Dedifferentiated amniotic fluid mesenchymal stem cell (primary cell): ENCODE data around the gene ABL1.

Experiments
- DNase-seq: peaks from one replicate; pipeline ENCODE4 v3.0.0-alpha.2; 2016; ENCODE audit errors: extremely low spot score

ABL1 gene

DNA sequence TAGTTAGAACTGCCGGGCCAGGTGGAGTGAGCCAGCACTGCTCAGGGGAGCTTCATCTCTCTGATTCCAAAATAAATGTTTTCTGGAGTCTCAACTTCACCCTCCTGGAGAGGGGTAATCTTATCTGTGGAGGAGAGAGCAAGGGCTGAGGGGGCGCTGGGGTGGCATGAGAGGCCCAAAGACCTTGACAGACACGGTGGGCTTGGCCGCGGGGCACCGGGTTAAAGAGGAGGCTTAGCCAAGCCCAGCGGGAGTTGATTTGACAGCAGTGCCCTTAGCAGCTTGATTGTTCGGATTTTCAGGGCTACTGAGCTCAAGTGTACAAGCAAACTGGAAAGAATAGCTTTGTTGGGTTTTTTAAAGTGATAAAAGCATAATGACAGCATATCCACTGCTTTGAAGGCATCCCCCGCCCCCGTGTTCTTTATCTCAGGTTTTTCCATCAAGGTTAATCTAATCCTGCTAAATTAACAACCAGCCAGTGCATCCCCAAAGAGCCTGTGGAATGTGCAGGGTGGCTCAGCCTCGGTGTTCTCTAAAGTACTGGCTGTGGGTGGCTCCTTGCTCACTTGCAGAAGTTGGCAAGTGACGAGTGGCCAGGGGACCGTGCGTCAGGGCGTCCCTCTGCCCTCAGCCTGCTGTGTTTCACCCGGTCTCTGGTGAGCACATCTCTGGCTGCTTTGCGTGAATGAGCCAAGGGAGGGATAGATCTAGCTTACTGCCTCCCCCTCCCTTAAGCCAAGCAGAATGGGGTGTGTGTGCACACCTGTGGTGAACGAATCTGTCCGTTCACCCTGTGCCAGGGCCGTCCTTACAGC lies 56.0 kb downstream of the ABL1 start:
- DNase-seq: no peak

DNA sequence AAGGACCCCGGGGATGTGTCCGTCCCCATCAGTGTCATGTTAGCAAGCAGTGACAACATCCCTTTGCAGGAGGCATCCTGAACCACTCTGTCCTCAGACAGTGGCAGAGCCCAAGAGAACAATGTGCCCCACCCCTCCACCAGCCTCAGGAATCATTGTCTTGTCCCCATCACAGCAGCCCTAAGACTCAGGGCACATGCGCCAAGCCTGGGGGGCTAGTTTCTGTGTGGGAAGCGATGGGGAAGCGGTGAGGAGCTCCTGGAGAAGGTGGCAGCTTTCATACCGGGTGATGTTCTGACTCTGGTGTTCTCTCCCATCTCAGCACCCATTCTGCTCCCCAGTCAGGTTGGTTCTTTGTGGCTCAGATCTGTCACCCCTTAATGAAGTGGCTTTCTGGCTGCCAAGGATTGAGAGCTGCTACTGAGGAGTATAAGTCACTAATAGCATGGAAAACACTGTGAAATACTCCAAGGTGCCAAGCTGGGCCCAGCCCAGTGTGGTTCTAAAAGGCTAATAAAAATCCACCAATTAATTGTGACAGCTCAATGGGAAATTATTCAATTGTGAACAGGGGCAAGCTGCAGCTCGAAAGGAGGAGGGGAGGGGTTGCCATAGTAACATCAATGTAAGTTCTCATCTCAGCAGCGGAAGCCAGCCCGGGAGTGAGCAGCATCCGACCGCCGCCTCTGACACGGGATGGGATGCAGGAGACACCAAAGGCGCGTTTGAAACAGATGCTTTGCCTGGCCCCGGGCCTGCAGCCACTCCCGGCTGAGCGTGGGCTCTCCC lies 56.8 kb downstream of the ABL1 start:
- DNase-seq: no peak

DNA sequence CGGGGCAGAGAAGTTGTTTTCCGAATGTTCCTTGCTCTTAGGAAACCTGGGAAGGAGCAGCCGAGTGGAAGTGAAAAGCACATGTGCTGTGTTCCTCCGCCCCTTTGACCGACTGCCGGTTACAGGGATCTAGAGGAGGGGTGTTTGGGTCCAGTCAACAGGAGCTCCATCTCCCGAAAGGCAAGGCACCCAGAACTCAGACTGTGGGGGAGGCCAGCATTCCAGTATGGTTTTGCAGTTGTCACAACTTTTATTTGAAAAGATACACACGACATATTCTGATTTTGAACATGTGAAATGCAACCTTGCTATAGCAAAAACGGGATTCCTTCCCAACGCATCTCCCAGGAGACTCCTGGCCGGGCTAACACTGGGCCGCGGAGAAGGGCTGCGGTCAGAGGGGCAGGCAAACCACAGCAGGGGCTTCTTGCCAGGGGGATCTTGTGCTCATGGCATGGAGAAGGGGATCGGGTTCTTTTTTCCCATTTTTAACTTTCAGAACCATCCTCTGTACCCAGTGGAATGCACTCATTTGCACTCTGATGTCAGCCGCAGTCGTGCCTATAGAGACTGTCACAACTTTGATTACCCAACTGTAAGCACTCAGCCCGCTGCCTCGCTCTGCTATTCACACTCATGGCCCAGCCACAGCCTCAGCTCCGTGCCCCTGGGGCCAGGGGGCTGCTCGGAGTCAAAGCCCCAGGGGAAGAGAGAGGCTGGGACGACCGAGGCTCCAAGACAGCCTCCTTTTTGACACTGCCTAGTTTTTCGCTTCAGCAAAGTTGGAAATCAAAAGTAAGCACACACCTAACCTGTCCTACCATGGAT lies 57.6 kb downstream of the ABL1 start:
- DNase-seq: no peak

DNA sequence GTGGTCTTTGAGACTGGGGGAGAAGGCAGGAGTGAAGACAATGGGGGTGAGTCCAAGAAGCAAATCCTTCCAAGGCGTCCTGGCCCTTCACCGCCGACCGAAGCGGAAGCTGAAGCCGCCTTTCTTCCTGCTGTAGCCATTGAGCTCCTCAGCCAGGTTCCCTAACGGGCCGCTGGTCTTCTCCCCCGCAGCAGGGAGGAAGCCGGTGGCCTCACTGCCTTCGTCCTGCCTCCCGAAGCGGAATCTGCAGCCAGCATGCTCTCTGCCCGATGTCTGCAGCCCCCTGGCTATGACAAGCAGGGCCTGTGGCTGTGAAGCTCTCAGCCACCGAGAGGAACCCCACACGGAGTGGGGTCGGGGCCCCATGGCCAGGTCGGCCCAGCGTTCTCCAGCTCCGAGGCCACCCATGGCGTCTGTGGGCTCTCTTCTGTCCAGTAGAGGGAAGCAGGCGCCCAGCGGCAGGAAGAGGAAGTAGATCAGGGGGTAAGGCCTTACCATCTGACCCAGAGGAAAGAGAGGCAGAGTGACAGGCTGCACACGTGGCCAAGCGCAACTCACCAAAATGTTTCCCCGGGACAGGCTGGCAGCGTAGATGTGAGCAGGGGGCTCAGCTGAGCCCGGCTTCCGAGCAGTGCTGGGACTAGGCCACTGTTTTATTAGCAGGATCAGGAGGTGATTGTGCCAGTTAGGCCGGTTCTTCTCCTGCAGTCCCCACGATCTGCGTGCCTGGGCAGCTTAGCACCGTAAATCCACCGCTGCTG lies 58.5 kb downstream of the ABL1 start:
- DNase-seq: no peak

DNA sequence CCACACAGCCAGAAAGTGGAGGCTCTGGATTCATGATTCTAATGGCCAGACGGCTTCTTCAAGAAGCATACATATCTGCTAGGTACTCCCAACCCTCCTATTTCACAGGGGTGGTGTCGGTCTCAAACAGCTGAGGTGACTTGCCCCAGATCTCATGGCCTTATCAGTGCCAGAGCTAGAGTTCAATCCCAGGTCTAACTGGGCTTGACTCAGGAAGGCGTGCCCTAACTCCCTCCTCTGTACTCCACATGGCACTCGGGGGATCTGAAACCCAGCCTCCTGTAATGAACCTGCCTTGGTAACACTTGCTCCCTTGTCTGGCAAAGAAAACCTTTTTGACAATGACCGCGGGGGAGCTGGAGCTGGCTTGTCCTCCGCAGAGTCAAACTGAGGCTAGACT lies 59.5 kb downstream of the ABL1 start:
- DNase-seq: no peak

DNA sequence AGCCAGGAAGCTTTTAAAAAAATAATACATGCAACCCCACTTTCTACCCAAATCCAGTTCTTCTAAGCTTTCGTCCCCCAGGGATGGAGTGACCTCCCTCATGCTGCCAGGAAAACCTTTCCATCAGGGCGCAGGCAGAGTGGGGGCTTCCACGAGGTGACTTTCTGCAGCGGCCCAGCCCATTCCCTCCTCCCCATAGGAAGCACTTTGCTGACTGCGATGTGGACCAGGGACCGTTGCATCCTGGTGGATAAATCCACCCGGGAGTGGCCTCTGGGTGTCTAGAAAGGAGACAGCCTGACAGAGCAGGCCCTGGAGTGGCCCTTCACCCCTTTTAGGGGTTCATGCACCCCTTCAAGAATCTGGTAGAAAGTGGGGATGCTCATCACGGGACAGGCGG lies 60.0 kb downstream of the ABL1 start:
- no peak for DNase-seq

DNA sequence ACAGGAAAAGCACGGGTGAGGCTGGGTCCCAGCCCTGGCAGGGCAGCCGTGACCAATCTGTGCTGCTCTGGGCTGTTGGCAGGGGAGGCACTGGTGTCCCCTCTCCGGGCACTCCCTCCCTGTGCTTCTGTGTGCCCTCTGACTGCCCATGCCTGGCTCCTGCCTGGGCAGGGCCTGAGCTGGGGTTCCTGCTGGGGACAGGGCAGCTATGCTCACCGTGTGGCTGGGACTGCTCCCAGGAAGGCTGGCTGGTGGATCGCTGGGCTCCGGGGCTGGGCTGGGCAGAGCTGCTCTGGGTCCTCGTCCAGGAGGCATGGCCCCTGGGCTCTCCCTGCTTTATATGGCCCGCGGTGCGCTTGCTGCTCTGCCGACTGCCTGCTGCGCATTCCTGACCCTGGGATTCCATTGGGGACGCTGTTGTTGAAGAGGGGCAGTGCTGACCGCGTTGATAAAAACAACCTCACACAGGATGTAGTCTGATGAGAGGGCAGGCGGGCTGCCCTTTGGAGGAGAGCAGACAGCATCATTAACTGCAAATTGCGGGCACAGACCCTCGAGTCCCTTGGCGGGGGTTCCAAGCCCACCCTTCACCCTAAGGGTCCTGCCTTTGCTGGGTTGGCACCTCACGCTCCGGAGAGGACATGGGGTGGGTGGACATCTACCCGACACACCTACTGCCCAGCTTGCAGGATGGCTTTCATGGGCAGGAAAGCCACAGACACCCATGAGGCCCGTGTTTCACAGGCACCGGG lies 60.6 kb downstream of the ABL1 start:
- DNase-seq: no peak

DNA sequence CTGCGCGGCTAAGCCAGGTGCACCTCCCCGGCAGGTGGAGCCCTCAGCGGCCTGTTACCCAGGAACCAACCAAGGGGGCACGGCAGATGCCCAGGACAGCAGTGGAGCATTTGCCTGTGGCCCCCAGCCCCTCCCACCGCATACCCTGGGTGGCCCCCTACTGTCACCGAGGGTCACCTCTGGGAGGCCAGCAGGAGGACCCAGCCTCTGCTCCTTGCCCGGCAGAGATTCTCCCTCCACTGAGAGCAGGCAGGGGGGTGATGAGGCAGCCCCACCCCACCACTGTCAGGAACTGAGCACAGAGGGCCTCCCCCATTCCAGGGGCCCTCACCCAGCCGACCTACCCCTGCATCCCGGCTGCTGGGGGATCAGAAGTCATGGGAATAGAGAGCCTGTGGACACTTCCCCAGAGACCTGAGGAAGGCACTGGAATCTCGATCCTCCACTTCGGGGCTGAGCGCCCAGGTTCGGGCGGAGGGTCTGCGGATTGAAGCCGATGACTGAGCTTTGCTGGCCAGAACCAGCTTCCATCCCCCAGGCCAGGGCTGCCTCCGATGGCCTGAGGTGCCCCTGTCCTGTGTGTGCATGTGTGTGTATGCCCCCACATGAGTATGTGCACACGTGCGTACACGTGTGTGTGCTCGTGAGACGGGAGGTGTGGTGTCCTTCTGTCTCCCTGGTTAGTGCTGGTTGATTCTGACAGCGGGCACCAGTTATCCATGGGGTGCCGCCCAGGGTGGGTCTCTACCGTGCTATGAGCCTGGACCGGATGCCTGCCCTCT lies 61.4 kb downstream of the ABL1 start, which contains the start of gene QRFP:
Gene QRFP, minus strand, starts transcription at position 580 of the 782 bp plus-strand sequence. CDS start 2,974 bp downstream, outside the sequence.
- DNase-seq: no peak

DNA sequence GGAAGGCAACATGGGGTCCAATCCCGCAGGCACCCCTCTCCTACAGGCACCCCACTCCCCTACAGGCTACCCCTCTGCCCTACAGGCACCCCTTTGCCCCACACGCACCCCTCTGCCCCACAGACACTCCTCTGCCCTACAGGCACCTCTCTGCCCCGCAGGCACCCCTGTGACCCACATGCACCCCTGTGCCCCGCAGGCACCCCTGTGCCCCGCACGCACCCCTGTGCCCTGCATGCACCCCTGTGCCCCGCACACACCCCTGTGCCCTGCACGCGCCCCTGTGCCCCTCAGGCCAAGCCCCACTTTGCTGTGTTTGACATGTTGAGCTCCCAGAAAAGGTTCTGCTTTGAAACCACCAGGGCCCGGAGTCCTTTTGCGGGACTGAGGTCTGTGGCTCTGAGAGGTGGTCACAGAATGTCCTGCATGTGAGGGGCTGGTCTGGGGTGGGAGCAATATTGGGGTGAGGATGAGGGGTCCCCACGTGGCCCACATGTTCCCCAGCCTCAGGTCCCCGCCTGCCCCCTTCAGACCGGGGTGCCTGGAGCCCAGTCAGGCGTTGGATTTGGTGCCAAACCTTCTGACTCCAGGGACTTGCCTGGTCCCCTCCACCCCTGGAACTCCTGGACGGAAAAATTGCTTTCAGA lies 62.2 kb downstream of the ABL1 start:
- no peak for DNase-seq

DNA sequence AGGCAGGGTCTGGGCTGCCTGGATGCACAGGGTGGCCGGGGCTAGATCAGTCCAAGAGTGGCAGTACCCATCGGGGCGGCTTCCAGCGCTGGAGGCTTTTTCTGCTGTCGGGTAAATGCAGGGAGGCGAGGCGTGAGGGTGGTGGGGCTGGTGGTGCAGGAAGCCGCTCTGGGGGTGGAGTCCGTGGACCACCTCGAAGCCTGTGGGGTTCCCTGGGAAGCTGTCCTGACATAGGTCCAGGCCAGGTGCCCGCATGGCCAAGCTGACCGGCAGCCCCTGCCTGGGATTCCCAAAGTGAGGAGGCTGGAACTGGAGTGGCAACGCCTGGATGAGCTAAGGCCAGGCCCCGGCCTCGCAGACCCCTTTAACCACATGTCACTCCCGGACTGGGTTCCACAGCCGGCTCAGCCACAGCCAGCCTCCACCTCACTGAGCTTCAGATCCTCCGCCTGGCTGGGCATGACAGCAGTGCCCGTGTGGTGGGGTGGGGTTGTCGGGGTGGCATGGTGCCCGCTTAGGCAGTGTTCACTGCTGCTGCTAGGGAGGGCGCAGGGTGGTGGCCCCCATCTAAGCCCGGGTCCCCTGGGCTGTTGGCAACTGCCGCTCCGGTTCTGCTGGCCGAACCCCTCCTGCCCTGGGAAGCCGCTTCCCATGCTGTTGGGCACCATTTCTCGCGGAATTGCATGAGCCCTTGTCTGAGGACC lies 62.9 kb downstream of the ABL1 start:
- no peak for DNase-seq

DNA sequence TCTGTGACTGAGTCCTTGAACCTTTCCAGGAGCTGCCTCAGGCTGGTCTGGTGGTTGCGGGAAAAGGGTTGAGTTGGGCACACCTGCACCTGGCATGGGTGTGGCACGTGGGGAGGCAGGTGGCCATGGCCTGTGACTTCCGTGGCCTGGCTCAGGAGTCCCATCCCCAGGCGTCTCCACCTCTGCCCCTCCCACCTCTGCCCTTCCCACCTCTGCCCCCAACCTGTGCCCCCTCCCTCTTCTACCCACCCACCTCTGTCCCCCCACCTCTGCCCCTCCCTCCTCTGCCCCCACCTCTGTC lies 63.4 kb downstream of the ABL1 start:
- DNase-seq: no peak

DNA sequence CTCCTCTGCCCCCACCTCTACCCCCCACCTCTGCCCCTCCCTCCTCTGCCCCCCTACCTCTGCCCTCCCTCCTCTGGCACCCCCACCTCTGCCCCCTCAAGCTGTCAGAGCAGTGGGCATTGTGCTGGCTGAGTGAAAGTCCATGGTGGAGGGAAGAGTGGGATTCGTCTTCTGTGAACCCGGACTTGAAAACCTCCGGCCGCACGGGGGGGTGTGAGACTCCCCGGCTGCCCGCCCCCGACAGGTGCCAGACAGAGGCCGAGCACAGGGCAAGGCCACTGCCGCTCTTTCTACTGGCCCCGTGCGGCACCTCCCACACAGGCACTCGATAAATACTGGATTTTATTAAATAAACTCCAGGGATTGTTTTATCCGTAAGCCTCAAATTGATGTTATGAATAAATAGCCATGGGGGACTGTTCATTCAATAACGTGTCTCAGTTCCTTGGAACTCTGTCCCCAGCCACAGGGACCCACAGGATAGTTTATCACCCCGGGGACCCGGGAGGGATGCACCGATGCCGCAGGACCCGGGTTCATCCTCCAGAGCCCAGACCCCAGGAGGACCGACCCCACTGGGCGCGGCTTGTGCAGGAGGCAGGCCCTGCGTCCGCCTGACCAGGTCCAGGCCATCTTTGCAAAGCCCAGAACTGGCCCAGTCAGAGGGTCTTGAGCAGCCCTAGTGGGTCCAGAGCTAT lies 64.1 kb downstream of the ABL1 start:
- no peak for DNase-seq

DNA sequence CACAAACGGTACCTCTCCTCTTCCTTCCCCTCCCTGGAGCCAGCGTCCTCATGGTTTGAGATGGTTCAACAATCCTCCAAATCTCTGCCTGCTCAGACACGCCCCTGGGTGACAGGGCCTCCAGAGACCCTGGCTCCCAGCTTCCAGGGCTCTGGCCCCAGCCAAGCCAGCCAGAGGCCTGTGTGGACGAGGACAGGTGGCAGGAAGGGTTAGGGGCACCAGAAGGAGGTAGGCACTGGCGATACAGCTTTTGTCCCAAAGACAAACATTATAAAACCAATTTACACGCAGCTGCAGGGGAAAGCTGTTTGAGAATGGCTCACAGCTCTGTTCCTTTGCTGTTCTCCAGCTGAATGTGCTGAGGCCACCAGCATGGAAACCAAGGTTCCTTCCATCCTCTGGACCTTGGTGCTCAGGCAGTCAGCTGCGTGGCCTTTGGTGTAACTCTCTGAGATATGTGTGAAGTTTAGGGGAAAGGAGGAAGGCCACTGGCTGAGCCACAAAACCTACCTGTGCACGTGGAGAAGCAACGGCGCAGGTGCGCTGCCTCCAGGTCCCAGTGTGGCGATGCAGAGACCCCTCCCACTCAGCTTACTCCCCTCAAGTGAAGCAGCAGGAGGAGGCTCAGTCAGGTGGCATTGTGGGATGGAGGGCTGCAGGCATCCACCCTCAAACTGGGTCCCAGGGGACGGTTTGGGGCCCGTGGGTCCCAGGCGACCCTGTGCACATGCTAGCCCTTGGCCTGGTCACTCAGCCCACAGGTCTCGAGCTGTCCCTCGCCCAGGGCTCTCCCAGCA lies 65.8 kb downstream of the ABL1 start:
- no peak for DNase-seq

DNA sequence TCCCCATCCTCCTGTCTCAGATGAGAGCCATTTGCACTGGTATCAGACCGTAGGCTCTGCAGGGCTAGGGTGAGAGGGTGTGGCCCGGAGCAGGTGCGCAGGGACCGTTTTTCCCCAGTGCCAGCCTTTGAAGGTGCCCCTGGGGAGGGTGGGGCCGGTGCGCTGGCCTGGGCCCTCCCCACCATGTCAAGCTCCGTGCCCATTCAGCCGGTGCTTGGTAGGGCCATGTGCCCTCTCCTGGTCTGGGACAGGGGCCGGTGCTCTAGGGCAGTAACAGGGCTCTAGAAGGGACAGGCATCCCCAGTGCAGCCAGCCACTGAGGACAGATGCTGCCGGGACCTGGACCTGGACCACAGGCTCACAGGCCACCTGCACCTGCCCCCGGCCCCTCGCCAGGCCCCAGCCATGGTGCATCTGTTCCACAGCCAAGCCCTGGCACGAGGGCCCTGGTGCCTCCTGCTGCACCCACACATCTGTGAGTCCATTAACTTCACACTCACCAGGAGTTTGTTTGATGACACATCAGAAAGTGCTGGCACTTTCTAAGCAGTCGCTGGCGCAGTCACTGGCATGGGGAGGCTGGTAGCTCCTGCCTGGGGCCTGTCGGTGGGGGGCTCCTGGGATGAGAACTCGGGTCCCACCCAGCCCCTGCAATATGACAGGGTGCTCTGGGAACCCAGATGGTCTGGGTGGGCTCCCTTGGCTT lies 66.6 kb downstream of the ABL1 start:
- no peak for DNase-seq

DNA sequence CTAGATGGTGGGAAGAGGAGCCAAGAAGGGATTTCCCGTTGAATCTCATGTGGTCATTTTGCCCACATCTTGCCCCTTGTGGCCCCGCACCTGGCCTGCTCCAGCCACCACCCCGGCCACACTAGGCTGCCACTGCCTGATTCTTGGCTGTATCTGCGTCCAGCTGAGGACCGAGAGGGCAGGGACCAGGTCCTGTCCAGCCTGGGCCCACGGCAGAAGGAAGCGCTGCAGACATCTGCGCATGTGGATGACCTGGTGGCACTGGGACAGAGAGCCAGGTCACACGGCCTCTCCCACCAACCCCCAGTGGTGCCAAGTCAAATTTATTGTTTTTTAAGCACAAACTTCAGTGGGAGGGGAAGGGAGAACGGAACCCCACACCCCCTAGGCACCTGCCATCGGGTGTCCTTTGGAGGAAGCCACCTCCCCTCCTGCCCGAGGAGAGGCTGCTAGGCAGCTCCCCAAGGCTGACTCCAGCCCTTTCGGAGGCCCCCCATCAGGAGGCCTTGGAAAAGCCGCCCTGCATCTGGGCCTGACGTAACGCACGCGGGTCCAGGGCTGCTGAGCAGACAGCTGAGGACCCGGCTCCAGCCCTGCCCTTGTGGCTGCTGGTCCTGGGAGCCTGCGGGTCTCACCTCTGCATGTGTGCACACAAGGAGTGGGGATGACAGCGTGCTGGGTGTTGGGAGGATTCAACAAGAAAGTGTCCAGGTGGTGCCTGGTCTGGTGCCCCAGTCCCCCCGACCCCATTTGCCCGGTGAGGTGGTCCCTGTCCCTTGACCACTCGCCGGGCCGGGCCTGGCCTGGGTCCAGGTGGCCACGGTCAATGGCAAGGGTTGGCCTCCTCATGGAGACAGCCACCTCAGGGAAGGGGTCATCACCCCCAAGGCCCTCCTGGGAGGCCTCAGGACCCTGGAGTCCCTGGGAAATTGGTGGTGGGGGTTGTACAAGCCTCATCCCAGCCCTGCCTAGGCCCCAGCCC lies 67.4 kb downstream of the ABL1 start:
- DNase-seq: no peak
